GM12872 (cell line): ENCODE results near the gene EHF.

Experiments used
- CTCF ChIP-seq: IDR thresholded peaks from 3 replicates; pipeline ENCODE4 v1.5.1; 2011; ENCODE audit warnings: low read depth, mild to moderate bottlenecking, low read length, moderate library complexity; ENCODE audit not compliant: insufficient read depth

Gene EHF

GRCh38 chr11:34646431-34646830, 25.5 kb downstream of the EHF start:
- TF ChIP-seq CTCF = no peak

DNA sequence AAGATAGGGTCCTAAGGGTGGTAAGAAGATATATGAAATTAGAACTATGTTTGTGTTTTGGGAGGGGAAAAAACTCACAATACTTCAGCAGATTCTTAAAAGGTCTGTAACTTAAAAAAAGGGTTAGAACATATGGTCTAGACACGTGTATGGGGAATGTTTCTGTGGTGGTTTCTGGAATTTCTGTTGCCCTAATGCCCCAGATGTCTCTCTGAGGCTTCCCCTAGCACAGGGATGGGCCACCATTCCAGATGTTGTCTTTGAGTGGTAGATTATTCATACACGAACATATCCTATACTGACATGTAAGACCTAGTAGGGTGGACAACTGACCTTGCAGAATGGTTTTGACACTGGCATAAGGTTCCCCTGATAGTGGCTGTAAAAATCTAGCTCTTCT, 26.2 kb downstream of the EHF start:
- TF ChIP-seq CTCF = no peak

- no peak for TF ChIP-seq CTCF
Measured at GRCh38 chr11:34647532-34647931, 26.6 kb downstream of the EHF start.

DNA sequence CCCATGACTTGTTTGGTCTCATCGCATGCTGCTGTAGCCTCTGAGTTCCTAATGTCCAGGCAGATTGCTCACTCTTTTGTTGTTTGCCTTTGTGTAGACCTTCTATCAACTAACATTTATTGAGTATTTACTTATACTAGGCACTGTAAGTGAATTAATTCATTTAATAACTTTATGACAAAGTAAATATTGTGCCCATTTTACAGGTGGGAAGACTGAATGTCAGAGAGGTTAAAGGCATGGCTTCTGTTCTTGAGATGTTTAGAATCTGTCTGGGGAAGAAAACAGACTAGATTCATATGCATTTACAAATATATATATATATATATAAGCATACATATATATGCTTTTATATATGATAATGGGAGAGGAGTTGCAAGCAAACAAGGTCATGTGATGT, 27.1 kb downstream of the EHF start:
- TF ChIP-seq CTCF = no peak

DNA sequence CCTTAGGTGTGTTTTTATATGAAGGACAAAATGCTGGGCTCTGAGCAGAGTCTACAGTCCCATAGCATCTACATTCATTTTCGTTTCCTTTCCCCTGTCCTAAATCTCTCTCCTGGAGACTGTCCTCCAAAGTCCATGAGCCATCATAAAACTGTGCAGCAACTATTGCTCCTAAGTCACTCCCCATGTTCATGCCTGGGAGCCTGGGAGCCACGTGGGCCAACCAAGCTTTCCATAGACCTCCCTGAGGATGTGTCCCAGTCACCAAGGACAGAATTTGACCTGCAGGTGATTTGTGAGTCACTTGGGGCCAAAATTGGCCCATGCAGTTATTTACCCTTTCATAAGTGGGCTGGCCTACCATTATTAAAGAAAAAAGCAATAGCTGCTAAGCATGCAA, 28.7 kb downstream of the EHF start:
- no peak for TF ChIP-seq CTCF

DNA sequence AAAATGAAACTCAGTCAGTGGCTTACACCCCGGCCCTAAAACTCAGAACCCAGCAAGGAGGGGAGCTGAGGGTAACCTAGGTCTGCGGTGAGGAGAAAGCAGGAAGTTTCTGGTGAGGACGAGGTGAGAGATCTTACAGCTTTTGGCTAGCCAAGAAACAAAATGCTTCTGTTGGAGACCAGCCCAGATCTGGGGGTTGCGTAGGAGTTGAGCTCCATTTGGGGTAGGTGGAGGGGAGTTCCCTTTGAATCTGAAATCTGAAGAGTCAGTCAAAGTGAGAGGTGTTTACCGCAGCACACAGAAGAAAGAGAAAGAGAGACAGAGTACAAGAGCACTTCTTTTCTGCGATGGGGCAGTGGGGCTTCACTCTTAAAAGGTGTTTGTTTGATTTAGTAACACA, 29.6 kb downstream of the EHF start:
- TF ChIP-seq CTCF = no peak

- TF ChIP-seq CTCF = no peak
Measured at GRCh38 chr11:34651551-34651950, 30.7 kb downstream of the EHF start.
